ENCODE measurements around the gene CACNA1A. TPM values are rescaled to one million over a fixed set of nuclear protein-coding genes. Genes with fewer than 3 reads are reported as not detected.
"Not testable (repeated sequence)": the region's sequence is repeated elsewhere in the genome, so short reads cannot be mapped to it uniquely, and the experiment has no call there.

The CACNA1A gene
- total RNA-seq, 1 experiment from 2014 or later, result 0.85 TPM

DNA sequence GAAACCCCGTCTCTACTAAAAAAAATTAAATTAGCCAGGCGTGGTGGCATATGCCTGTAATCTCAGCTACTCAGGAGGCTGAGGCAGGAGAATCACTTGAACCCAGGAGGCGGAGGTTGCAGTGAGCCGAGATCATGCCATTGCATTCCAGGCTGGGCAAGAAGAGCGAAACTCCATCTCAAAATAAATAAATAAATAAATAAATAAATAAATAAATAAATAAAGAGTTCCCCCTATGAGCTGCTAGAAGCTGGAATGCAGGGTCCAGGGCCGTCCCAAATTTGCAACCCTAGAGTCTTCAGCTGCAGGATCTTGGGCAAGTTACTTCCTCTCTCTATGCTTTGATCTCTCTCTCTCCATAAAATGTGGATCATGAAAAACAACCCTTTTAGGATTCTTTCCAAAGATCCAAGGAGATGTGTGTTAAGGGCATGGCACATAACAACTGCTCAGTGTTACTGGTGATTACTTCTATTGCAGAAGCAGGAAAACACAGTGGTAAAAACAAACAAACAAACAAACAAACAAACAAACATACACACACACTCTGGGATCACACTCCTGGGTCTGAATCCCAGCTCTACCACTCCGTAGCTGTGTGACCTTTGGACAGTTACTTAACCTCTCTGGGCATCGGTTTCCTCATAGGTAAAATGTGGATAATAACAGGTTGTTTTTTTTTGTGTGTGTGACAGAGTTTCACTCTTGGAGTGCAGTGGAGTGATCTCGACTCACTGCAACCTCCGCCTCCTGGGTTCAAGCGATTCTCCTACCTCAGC lies 78.8 kb downstream of the CACNA1A start:
- intact Hi-C loops (cut with micrococcal nuclease; ENCODE audit: unreplicated experiment), result no loop called here
- no peaks in the 10 kb centered on the region for H3K4me1 Mint-ChIP-seq (ENCODE audit: low read depth, unreplicated experiment)
- H3K27me3 Mint-ChIP-seq (ENCODE audit: unreplicated experiment), result peaks cover 19% of the 10 kb centered on the region
- H3K36me3 Mint-ChIP-seq (ENCODE audit: insufficient read depth, unreplicated experiment), result no peaks in the 10 kb centered on the region
- CTCF ChIA-PET, result interaction anchor here (1.6 kb wide), 1 partner anchor 11 kb away, joined by 4 read pairs; no protein-coding TSS in a partner anchor
- no peak for TF ChIP-seq CTCF (IDR thresholded peaks at IDR 0.05; ENCODE audit: unreplicated experiment)
- no peaks in the 10 kb centered on the region for H3K9me3 Mint-ChIP-seq (ENCODE audit: low read depth, unreplicated experiment)
- no TSS peak for BruUV-seq (replicated peaks)
- no peak overlapping the region for H3K4me3 Mint-ChIP-seq (ENCODE audit: low read depth, unreplicated experiment)
- H3K27ac Mint-ChIP-seq (ENCODE audit: unreplicated experiment), result no peak overlapping the region
- DNase-seq, result no peak

GRCh38 chr19:13425875-13426274 lies 80.4 kb downstream of the CACNA1A start:
- H3K4me3 Mint-ChIP-seq (ENCODE audit: low read depth, unreplicated experiment); H3K9me3 Mint-ChIP-seq (ENCODE audit: low read depth, unreplicated experiment); BruUV-seq (replicated peaks); CTCF ChIA-PET; H3K4me1 Mint-ChIP-seq (ENCODE audit: low read depth, unreplicated experiment); H3K36me3 Mint-ChIP-seq (ENCODE audit: insufficient read depth, unreplicated experiment); DNase-seq; intact Hi-C loops (cut with micrococcal nuclease; ENCODE audit: unreplicated experiment); H3K27ac Mint-ChIP-seq (ENCODE audit: unreplicated experiment): not testable (repeated sequence)
- peaks cover 19% of the 10 kb centered on the region for H3K27me3 Mint-ChIP-seq (ENCODE audit: unreplicated experiment)

DNA sequence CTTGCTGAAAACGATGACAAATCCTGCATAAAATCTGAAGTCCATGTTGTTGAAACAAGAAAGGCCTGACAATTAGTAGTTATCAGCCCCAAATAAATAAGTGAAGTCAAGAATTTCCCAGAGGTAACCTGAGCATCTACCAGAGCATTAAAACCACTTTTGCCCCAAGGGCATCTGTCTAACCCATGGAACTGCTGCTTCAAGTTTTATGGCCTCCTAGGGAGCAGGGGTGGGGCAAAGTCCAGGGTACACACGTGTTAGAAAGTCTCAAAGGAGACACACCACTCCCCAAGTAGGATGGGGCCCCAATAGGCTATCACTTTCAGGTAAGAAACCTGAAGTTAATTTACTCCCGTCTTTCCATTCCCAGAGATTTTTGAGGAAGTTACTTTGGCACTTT lies 81.1 kb downstream of the CACNA1A start:
- Mint-ChIP-seq H3K4me3 (ENCODE audit: low read depth, unreplicated experiment) (no peak overlapping the region), H3K9me3 (ENCODE audit: low read depth, unreplicated experiment) (peaks cover 2% of the 10 kb centered on the region), H3K27me3 (ENCODE audit: unreplicated experiment) (peaks cover 18% of the 10 kb centered on the region), H3K4me1 (ENCODE audit: low read depth, unreplicated experiment) (no peaks in the 10 kb centered on the region), H3K27ac (ENCODE audit: unreplicated experiment) (no peak overlapping the region), H3K36me3 (ENCODE audit: insufficient read depth, unreplicated experiment) (no peaks in the 10 kb centered on the region)
- CTCF ChIA-PET, result no interaction called here
- DNase-seq, result no peak
- no TSS peak for BruUV-seq (replicated peaks)
- intact Hi-C loops (cut with micrococcal nuclease; ENCODE audit: unreplicated experiment), result no loop called here
- TF ChIP-seq CTCF (IDR thresholded peaks at IDR 0.05; ENCODE audit: unreplicated experiment), result no peak

- CTCF ChIA-PET, result no interaction called here
- Mint-ChIP-seq H3K9me3 (ENCODE audit: low read depth, unreplicated experiment) (peaks cover 2% of the 10 kb centered on the region), H3K27ac (ENCODE audit: unreplicated experiment) (no peak overlapping the region), H3K4me1 (ENCODE audit: low read depth, unreplicated experiment) (no peaks in the 10 kb centered on the region), H3K27me3 (ENCODE audit: unreplicated experiment) (peaks cover 14% of the 10 kb centered on the region), H3K4me3 (ENCODE audit: low read depth, unreplicated experiment) (no peak overlapping the region), H3K36me3 (ENCODE audit: insufficient read depth, unreplicated experiment) (no peaks in the 10 kb centered on the region)
- TF ChIP-seq CTCF (IDR thresholded peaks at IDR 0.05; ENCODE audit: unreplicated experiment), result no peak
- no TSS peak for BruUV-seq (replicated peaks)
- intact Hi-C loops (cut with micrococcal nuclease; ENCODE audit: unreplicated experiment), result no loop called here
- DNase-seq, result no peak
These were observed 85.5 kb downstream of the CACNA1A start for GRCh38 chr19:13420780-13421179.

DNA sequence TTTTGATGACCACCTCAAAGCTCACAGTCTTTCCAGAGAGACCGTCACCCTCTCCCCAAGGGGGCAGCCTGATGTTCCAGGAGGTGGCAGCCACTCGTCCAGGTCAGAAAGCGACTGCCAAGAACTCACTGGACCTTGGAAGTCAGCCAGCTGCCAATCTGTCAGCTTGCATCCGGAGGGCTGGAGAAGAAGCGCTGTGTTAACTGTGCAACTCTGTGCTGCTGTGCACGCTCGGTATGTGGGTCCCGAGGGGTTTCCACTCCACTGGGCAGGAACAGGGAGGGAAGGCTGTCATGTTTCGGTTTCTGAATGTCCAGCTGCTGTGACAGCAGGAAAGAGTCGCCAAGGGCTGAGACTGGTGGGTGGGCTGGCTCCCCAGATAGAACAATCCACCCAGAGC lies 89.2 kb downstream of the CACNA1A start:
- H3K9me3 Mint-ChIP-seq (ENCODE audit: low read depth, unreplicated experiment), result peaks cover 2% of the 10 kb centered on the region
- DNase-seq, result no peak
- peaks cover 40% of the 10 kb centered on the region for H3K27me3 Mint-ChIP-seq (ENCODE audit: unreplicated experiment)
- CTCF ChIA-PET, result no interaction called here
- no TSS peak for BruUV-seq (replicated peaks)
- H3K4me3 Mint-ChIP-seq (ENCODE audit: low read depth, unreplicated experiment), result no peak overlapping the region
- H3K27ac Mint-ChIP-seq (ENCODE audit: unreplicated experiment), result no peak overlapping the region
- no peak for TF ChIP-seq CTCF (IDR thresholded peaks at IDR 0.05; ENCODE audit: unreplicated experiment)
- no peaks in the 10 kb centered on the region for H3K4me1 Mint-ChIP-seq (ENCODE audit: low read depth, unreplicated experiment)
- no peaks in the 10 kb centered on the region for H3K36me3 Mint-ChIP-seq (ENCODE audit: insufficient read depth, unreplicated experiment)
- intact Hi-C loops (cut with micrococcal nuclease; ENCODE audit: unreplicated experiment), result no loop called here
